DOHH2 (cell line): ENCODE results near the gene BPIFB1.

Source experiments
- EZH2phosphoT487 ChIP-seq: fragments of 200-600 bp; sonication (generic); IDR thresholded peaks from 2 replicates; pipeline ENCODE4 v1.6.1; 2017; ENCODE audit warnings: borderline replicate concordance, mild to moderate bottlenecking, antibody characterized with exemption, low read length, moderate library complexity, mixed read lengths
- TF ChIP-seq, protein P1 (sequence below): fragments of 200-600 bp; sonication (generic); IDR thresholded peaks from one replicate; pipeline ENCODE4 v1.5.1; 2014; ENCODE audit warnings: antibody characterized with exemption, mild to moderate bottlenecking, low read depth, low read length; ENCODE audit not compliant: poor library complexity, severe bottlenecking

DNA sequence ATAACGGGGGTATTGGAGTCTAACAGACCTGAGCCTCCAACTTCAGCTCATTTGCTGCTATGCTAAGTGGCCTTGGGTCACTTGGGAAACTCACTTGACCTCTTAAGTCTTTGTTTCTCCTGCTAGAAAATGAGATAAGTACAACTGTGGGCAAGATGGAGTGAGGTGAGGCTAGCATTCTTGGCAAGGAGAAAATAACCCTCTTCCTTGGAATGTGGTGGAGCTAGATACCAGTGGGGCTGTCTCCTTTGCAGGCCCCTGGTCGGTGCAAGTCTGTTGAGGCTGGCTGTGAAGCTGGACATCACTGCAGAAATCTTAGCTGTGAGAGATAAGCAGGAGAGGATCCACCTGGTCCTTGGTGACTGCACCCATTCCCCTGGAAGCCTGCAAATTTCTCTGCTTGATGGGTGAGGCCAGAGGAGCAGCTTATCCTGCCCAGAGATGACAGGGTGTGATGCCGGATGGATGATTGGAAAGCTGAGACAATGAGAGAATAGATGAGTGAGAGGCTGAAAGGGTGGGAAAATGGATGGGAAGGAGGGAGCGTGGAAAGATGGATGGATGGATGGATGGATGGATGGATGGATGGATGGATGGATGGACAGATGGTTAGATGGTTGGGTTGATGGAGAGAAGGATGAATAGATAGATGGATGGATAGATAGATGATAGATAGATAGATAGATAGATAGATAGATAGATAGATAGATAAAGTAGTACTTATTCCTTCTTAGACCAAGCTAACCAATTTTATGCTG is 42.9 kb upstream of the BPIFB1 start:
- TF ChIP-seq, protein P1, sequence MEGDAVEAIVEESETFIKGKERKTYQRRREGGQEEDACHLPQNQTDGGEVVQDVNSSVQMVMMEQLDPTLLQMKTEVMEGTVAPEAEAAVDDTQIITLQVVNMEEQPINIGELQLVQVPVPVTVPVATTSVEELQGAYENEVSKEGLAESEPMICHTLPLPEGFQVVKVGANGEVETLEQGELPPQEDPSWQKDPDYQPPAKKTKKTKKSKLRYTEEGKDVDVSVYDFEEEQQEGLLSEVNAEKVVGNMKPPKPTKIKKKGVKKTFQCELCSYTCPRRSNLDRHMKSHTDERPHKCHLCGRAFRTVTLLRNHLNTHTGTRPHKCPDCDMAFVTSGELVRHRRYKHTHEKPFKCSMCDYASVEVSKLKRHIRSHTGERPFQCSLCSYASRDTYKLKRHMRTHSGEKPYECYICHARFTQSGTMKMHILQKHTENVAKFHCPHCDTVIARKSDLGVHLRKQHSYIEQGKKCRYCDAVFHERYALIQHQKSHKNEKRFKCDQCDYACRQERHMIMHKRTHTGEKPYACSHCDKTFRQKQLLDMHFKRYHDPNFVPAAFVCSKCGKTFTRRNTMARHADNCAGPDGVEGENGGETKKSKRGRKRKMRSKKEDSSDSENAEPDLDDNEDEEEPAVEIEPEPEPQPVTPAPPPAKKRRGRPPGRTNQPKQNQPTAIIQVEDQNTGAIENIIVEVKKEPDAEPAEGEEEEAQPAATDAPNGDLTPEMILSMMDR: no peak
- TF ChIP-seq EZH2phosphoT487: no peak
